Activated CD4-positive, alpha-beta T cell treated with anti-CD3 and anti-CD28 coated beads, Interleukin-2, amount 10 ng/mL, durations not matched to agents 7 days and 5 days (primary cell): ENCODE results near the gene TRPM2. TPM values are rescaled to one million over a fixed set of nuclear protein-coding genes. Genes with fewer than 3 reads are reported as not detected.

Experiments
- CTCF ChIA-PET: fragments of 350-600 bp; sonication (Branson Sonifier 250); formaldehyde crosslinking; loops from one replicate; lab custom pipeline; 2021; ENCODE audit warnings: antibody characterized with exemption; lab: Charles Lee
- POLR2A ChIA-PET: fragments of 350-600 bp; sonication (Branson Sonifier 250); formaldehyde crosslinking; loops from one replicate; lab custom pipeline; 2021; ENCODE audit warnings: antibody characterized with exemption; lab: Charles Lee
- DNase-seq: peaks from one replicate; pipeline ENCODE4 v3.0.0-alpha.2; 2020
- H3K27ac Mint-ChIP-seq: one replicate; pipeline ENCODE4 v1.8.0; 2021; ENCODE audit warnings: mild to moderate bottlenecking, moderate library complexity, mixed read lengths
- H3K27me3 Mint-ChIP-seq: one replicate; pipeline ENCODE4 v1.8.0; 2021; ENCODE audit warnings: mixed read lengths
- H3K36me3 Mint-ChIP-seq: one replicate; pipeline ENCODE4 v1.8.0; 2021; ENCODE audit warnings: low read depth, mixed read lengths
- H3K4me1 Mint-ChIP-seq: one replicate; pipeline ENCODE4 v1.8.0; 2021; ENCODE audit warnings: mixed read lengths
- H3K4me3 Mint-ChIP-seq: one replicate; pipeline ENCODE4 v1.8.0; 2021; ENCODE audit warnings: mild to moderate bottlenecking, moderate library complexity, mixed read lengths
- H3K9me3 Mint-ChIP-seq: one replicate; pipeline ENCODE4 v1.8.0; 2021; ENCODE audit warnings: mixed read lengths
- total RNA-seq, 2 experiments: library from RNA; stranded (reverse); gene quantifications; one replicate each; pipeline ENCODE4 v1.2.3, GENCODE V29; 2021

TRPM2 gene
- total RNA-seq, 2 experiments from 2014 or later, result 13.9 to 15.2 TPM

GRCh38 chr21:44315691-44316203 lies 37.7 kb upstream of the TRPM2 start:
- Mint-ChIP-seq H3K9me3 (no peaks in the 10 kb centered on the region), H3K27me3 (no peaks in the 10 kb centered on the region), H3K27ac (no peak overlapping the region), H3K36me3 (peaks cover 13% of the 10 kb centered on the region), H3K4me3 (no peak overlapping the region), H3K4me1 (no peaks in the 10 kb centered on the region)
- DNase-seq, result no peak
- POLR2A ChIA-PET, result no interaction called here
- CTCF ChIA-PET, result interaction anchor here (0.7 to 1.2 kb wide), 2 partner anchors 16 to 19 kb away, joined by 3 read pairs; no protein-coding TSS in a partner anchor

- POLR2A ChIA-PET, result no interaction called here
Observed at GRCh38 chr21:44316277-44316900, 37.0 kb upstream of the TRPM2 start.

GRCh38 chr21:44317241-44317782 lies 36.1 kb upstream of the TRPM2 start:
- no peaks in the 10 kb centered on the region for H3K4me1 Mint-ChIP-seq
- DNase-seq, result no peak
- POLR2A ChIA-PET, result interaction anchor here (0.7 kb wide), 1 partner anchor 127 kb away, joined by 3 read pairs; no protein-coding TSS in a partner anchor
- H3K36me3 Mint-ChIP-seq, result peaks cover 3% of the 10 kb centered on the region
- no peak overlapping the region for H3K27ac Mint-ChIP-seq
- CTCF ChIA-PET, result no interaction called here
- H3K9me3 Mint-ChIP-seq, result no peaks in the 10 kb centered on the region
- H3K27me3 Mint-ChIP-seq, result no peaks in the 10 kb centered on the region
- H3K4me3 Mint-ChIP-seq, result no peak overlapping the region

More at GRCh38 chr21:44316277-44316900, 37.0 kb upstream of the TRPM2 start:
- no peak overlapping the region for H3K27ac Mint-ChIP-seq
- H3K4me3 Mint-ChIP-seq, result no peak overlapping the region
- CTCF ChIA-PET, result interaction anchor here (1.2 kb wide), 1 partner anchor 19 kb away, joined by 3 read pairs; no protein-coding TSS in a partner anchor
- DNase-seq, result no peak
- peaks cover 7% of the 10 kb centered on the region for H3K36me3 Mint-ChIP-seq
- no peaks in the 10 kb centered on the region for H3K27me3 Mint-ChIP-seq
- H3K4me1 Mint-ChIP-seq, result no peaks in the 10 kb centered on the region
- H3K9me3 Mint-ChIP-seq, result no peaks in the 10 kb centered on the region

GRCh38 chr21:44317871-44318270 lies 35.5 kb upstream of the TRPM2 start:
- Mint-ChIP-seq H3K4me3 (no peak overlapping the region), H3K4me1 (no peaks in the 10 kb centered on the region), H3K27me3 (no peaks in the 10 kb centered on the region), H3K9me3 (no peaks in the 10 kb centered on the region), H3K27ac (no peak overlapping the region), H3K36me3 (peaks cover 3% of the 10 kb centered on the region)
- DNase-seq, result no peak
- ChIA-PET CTCF (no interaction called here), POLR2A (no interaction called here)

- no peaks in the 10 kb centered on the region for H3K9me3 Mint-ChIP-seq
- ChIA-PET POLR2A (no interaction called here), CTCF (interaction anchor here (0.7 to 1.3 kb wide), 2 partner anchors 13 to 15 kb away, joined by 3 read pairs; no protein-coding TSS in a partner anchor)
- H3K27ac Mint-ChIP-seq, result no peak overlapping the region
- no peaks in the 10 kb centered on the region for H3K4me1 Mint-ChIP-seq
- H3K27me3 Mint-ChIP-seq, result no peaks in the 10 kb centered on the region
- H3K36me3 Mint-ChIP-seq, result peaks cover 3% of the 10 kb centered on the region
- no peak overlapping the region for H3K4me3 Mint-ChIP-seq
- DNase-seq, result no peak
Observed at GRCh38 chr21:44318489-44319285, 34.7 kb upstream of the TRPM2 start.

- Mint-ChIP-seq H3K4me1 (no peaks in the 10 kb centered on the region), H3K27ac (no peak overlapping the region), H3K9me3 (no peaks in the 10 kb centered on the region), H3K27me3 (no peaks in the 10 kb centered on the region), H3K4me3 (no peak overlapping the region), H3K36me3 (peaks cover 3% of the 10 kb centered on the region)
- ChIA-PET POLR2A (no interaction called here), CTCF (interaction anchor here (1.3 kb wide), 1 partner anchor 12 kb away, joined by 3 read pairs; no protein-coding TSS in a partner anchor)
- no peak for DNase-seq
Observed at GRCh38 chr21:44319407-44320065, 33.9 kb upstream of the TRPM2 start.

GRCh38 chr21:44320847-44321246 lies 32.6 kb upstream of the TRPM2 start:
- Mint-ChIP-seq H3K36me3 (peaks cover 3% of the 10 kb centered on the region), H3K4me3 (no peak overlapping the region), H3K27ac (no peak overlapping the region), H3K9me3 (no peaks in the 10 kb centered on the region), H3K4me1 (no peaks in the 10 kb centered on the region), H3K27me3 (no peaks in the 10 kb centered on the region)
- no peak for DNase-seq
- POLR2A ChIA-PET, result no interaction called here
- CTCF ChIA-PET, result no interaction called here

- POLR2A ChIA-PET, result no interaction called here
Observed at GRCh38 chr21:44321846-44322450, 31.5 kb upstream of the TRPM2 start.

GRCh38 chr21:44322621-44323325 lies 30.6 kb upstream of the TRPM2 start:
- no peak overlapping the region for H3K4me3 Mint-ChIP-seq
- no peaks in the 10 kb centered on the region for H3K36me3 Mint-ChIP-seq
- ChIA-PET CTCF (interaction anchor here (1.6 kb wide), 1 partner anchor 11 kb away, joined by 4 read pairs; no protein-coding TSS in a partner anchor), POLR2A (no interaction called here)
- no peaks in the 10 kb centered on the region for H3K4me1 Mint-ChIP-seq
- H3K27ac Mint-ChIP-seq, result no peak overlapping the region
- DNase-seq, result no peak
- no peaks in the 10 kb centered on the region for H3K27me3 Mint-ChIP-seq
- H3K9me3 Mint-ChIP-seq, result no peaks in the 10 kb centered on the region

More at GRCh38 chr21:44321846-44322450, 31.5 kb upstream of the TRPM2 start:
- DNase-seq, result no peak
- Mint-ChIP-seq H3K27ac (no peak overlapping the region), H3K27me3 (no peaks in the 10 kb centered on the region), H3K4me3 (no peak overlapping the region), H3K36me3 (no peaks in the 10 kb centered on the region), H3K4me1 (no peaks in the 10 kb centered on the region), H3K9me3 (no peaks in the 10 kb centered on the region)
- CTCF ChIA-PET, result interaction anchor here (1.0 to 1.6 kb wide), 2 partner anchors 12 to 17 kb away, joined by 3 to 4 read pairs; no protein-coding TSS in a partner anchor

GRCh38 chr21:44323591-44323990 lies 29.8 kb upstream of the TRPM2 start:
- no peaks in the 10 kb centered on the region for H3K27me3 Mint-ChIP-seq
- no peaks in the 10 kb centered on the region for H3K4me1 Mint-ChIP-seq
- H3K9me3 Mint-ChIP-seq, result no peaks in the 10 kb centered on the region
- no peaks in the 10 kb centered on the region for H3K36me3 Mint-ChIP-seq
- DNase-seq, result no peak
- ChIA-PET POLR2A (no interaction called here), CTCF (no interaction called here)
- H3K27ac Mint-ChIP-seq, result no peak overlapping the region
- H3K4me3 Mint-ChIP-seq, result no peak overlapping the region

GRCh38 chr21:44324106-44324853 lies 29.1 kb upstream of the TRPM2 start:
- no peak for DNase-seq
- Mint-ChIP-seq H3K4me1 (no peaks in the 10 kb centered on the region), H3K9me3 (no peaks in the 10 kb centered on the region), H3K4me3 (no peak overlapping the region), H3K36me3 (no peaks in the 10 kb centered on the region), H3K27ac (no peak overlapping the region), H3K27me3 (no peaks in the 10 kb centered on the region)
- POLR2A ChIA-PET, result no interaction called here
- CTCF ChIA-PET, result no interaction called here
